GM12891 (cell line): Measurements from ENCODE around the gene CUBN.

Experiments
- POLR2A ChIP-seq: IDR thresholded peaks from 2 replicates; pipeline ENCODE4 v1.6.1; 2011; ENCODE audit warnings: low read depth, low read length, control low read depth
- POLR2AphosphoS5 ChIP-seq: IDR thresholded peaks from 2 replicates; pipeline ENCODE4 v1.6.1; 2011; ENCODE audit warnings: low read depth, low read length, control low read depth

- TF ChIP-seq POLR2AphosphoS5 (no peak), POLR2A (no peak)
Observed at GRCh38 chr10:16948361-16948760, 181.2 kb downstream of the CUBN start.
